ENCODE measurements around the gene VEGFB.

VEGFB gene

DNA sequence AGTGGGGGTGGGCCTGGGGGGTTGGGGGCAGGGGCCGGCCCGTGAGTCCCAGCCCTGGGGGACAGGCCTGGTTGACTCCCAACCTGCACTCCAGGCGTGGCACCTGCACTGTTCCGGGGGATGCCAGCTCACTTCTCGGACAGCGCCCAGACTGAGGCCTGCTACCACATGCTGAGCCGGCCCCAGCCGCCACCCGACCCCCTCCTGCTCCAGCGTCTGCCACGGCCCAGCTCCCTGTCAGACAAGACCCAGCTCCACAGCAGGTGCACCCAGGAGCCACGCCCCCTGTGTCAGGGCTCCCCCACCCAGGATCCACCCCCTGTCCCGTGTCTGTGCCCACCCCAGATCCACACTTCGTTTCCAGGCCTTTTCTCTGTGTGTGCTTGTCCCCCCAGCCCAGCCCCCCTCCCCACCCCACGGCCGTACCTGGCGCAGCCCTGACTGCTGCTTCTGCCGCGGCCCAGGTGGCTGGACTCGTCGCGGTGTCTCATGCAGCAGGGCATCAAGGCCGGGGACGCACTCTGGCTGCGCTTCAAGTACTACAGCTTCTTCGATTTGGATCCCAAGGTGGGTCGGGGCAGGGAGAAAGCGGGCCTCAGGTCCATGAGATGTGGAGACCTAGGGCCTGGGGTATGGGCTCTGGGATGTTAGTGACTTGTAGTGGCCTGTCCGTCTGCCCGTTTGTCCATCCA lies 23.1 kb upstream of the VEGFB start:
- peaks cover 22% of the 10 kb centered on the region for H3K4me1 ChIP-seq (ENCODE audit: low read length)
- TF ChIP-seq EZH2phosphoT487 (IDR thresholded peaks at IDR 0.05; ENCODE audit: low read depth), result no peak
- TF ChIP-seq, protein P1, sequence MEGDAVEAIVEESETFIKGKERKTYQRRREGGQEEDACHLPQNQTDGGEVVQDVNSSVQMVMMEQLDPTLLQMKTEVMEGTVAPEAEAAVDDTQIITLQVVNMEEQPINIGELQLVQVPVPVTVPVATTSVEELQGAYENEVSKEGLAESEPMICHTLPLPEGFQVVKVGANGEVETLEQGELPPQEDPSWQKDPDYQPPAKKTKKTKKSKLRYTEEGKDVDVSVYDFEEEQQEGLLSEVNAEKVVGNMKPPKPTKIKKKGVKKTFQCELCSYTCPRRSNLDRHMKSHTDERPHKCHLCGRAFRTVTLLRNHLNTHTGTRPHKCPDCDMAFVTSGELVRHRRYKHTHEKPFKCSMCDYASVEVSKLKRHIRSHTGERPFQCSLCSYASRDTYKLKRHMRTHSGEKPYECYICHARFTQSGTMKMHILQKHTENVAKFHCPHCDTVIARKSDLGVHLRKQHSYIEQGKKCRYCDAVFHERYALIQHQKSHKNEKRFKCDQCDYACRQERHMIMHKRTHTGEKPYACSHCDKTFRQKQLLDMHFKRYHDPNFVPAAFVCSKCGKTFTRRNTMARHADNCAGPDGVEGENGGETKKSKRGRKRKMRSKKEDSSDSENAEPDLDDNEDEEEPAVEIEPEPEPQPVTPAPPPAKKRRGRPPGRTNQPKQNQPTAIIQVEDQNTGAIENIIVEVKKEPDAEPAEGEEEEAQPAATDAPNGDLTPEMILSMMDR (IDR thresholded peaks at IDR 0.05; ENCODE audit: low read depth, low read length), result no peak
- H3K27ac ChIP-seq (ENCODE audit: low read length), result no peak overlapping the region
- no peak overlapping the region for H2AFZ ChIP-seq (ENCODE audit: low read depth, low read length)
- H3K27me3 ChIP-seq (ENCODE audit: low read depth, low read length), result no peaks in the 10 kb centered on the region
- no peak overlapping the region for H3K4me2 ChIP-seq (ENCODE audit: low read length)
- H3K9me3 ChIP-seq (ENCODE audit: insufficient read depth, low read length), result no peaks in the 10 kb centered on the region
- no peaks in the 10 kb centered on the region for H4K20me1 ChIP-seq (ENCODE audit: insufficient read depth, low read length)
- H3K36me3 ChIP-seq (replicated peaks; ENCODE audit: low read depth, low read length), result peaks cover 51% of the 10 kb centered on the region
- H3K79me2 ChIP-seq (ENCODE audit: low read length), result peaks cover 21% of the 10 kb centered on the region
- H3K9ac ChIP-seq (ENCODE audit: low read length), result no peak overlapping the region
- no peak overlapping the region for H3K4me3 ChIP-seq (ENCODE audit: low read length)

DNA sequence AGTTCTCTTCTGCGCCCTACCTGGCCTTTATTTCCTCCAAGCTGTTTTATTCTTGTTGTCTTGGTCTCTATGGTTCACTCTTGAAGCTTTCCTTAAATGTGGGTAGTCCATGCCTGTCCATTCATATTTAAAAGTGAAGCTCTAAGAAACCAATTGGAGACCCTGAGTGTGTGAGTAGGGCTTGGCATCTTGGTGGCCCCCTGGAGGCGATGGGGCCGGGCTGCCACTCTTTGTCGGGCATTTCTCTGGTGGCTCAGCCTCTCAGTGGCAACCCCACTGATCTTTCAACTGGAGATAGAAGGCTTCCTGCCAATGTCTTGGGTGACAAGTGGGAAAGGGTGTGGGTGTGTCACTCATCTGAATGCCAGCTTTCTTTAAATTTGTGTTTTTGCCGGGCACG lies 17.5 kb upstream of the VEGFB start:
- peaks cover 55% of the 10 kb centered on the region for H3K36me3 ChIP-seq (replicated peaks; ENCODE audit: low read depth, low read length)
- no peaks in the 10 kb centered on the region for H3K79me2 ChIP-seq (ENCODE audit: low read length)
- H3K27me3 ChIP-seq (ENCODE audit: low read depth, low read length), result no peaks in the 10 kb centered on the region
- peaks cover 5% of the 10 kb centered on the region; the same call in 1 of the 2 replicates for H3K4me1 ChIP-seq (ENCODE audit: low read length)
- no peak overlapping the region for H3K4me3 ChIP-seq (ENCODE audit: low read length)
- H3K27ac ChIP-seq (ENCODE audit: low read length), result no peak overlapping the region
- H2AFZ ChIP-seq (ENCODE audit: low read depth, low read length), result no peak overlapping the region
- H3K9ac ChIP-seq (ENCODE audit: low read length), result no peak overlapping the region
- H3K4me2 ChIP-seq (ENCODE audit: low read length), result no peak overlapping the region
- H3K9me3 ChIP-seq (ENCODE audit: insufficient read depth, low read length), result no peaks in the 10 kb centered on the region
- TF ChIP-seq, protein P1 (IDR thresholded peaks at IDR 0.05; ENCODE audit: low read depth, low read length), result no peak
- TF ChIP-seq EZH2phosphoT487 (IDR thresholded peaks at IDR 0.05; ENCODE audit: low read depth), result no peak
- H4K20me1 ChIP-seq (ENCODE audit: insufficient read depth, low read length), result no peaks in the 10 kb centered on the region

DNA sequence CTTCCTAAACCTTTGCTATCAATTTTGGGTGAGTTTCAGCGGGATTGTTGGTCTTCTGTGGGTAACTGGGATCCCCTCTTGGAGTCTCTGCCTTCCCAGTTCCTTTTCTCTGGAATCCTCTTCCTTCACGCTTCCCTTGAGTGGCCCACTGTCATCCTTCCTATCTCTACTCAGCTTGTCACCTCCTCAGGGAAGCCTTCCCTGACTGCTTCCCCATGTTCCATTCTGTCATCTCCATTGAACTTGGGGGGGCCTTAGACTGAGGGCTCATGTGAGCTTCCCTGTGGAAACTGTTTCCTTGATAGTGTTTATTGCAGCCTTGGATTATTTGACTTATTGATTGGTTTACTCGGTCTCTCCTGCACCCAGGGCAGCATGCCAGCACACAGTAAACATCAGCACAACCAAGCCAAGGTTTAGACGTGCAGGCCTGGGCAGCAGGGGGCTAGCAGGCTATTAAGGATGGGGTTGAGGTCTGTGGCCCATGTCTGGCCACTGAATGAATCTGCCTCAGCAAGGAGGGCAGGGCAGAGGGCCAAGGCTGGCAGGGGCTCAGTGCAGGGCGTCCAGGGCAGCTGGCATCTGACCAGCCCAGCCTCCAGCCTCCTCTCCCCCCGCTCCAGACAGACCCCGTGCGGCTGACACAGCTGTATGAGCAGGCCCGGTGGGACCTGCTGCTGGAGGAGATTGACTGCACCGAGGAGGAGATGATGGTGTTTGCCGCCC lies 15.6 kb upstream of the VEGFB start:
- Histone ChIP-seq H2AFZ (ENCODE audit: low read depth, low read length) (no peak overlapping the region), H3K9ac (ENCODE audit: low read length) (no peak overlapping the region), H3K9me3 (ENCODE audit: insufficient read depth, low read length) (no peaks in the 10 kb centered on the region), H4K20me1 (ENCODE audit: insufficient read depth, low read length) (no peaks in the 10 kb centered on the region), H3K36me3 (replicated peaks; ENCODE audit: low read depth, low read length) (peaks cover 50% of the 10 kb centered on the region), H3K4me3 (ENCODE audit: low read length) (no peak overlapping the region), H3K27me3 (ENCODE audit: low read depth, low read length) (no peaks in the 10 kb centered on the region), H3K27ac (ENCODE audit: low read length) (no peak overlapping the region), H3K4me1 (ENCODE audit: low read length) (peaks cover 5% of the 10 kb centered on the region; the same call in 1 of the 2 replicates), H3K79me2 (ENCODE audit: low read length) (no peaks in the 10 kb centered on the region), H3K4me2 (ENCODE audit: low read length) (no peak overlapping the region)
- TF ChIP-seq EZH2phosphoT487 (IDR thresholded peaks at IDR 0.05; ENCODE audit: low read depth), result no peak
- TF ChIP-seq, protein P1 (IDR thresholded peaks at IDR 0.05; ENCODE audit: low read depth, low read length), result no peak

DNA sequence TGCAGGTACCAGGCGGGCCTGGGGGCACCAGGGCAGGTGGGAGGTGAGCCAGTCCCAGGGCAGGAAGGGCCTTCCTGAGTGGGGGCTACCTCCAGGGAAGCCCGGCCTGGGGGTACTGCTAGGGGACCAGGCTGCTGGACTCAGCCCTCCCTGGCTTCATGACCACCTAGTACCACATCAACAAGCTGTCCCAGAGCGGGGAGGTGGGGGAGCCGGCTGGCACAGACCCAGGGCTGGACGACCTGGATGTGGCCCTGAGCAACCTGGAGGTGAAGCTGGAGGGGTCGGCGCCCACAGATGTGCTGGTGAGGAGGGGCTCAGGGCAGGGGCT lies 15.1 kb upstream of the VEGFB start:
- Histone ChIP-seq H3K4me2 (ENCODE audit: low read length) (no peak overlapping the region), H3K27ac (ENCODE audit: low read length) (no peak overlapping the region), H3K79me2 (ENCODE audit: low read length) (no peaks in the 10 kb centered on the region), H3K4me1 (ENCODE audit: low read length) (peaks cover 5% of the 10 kb centered on the region; the same call in 1 of the 2 replicates), H3K9me3 (ENCODE audit: insufficient read depth, low read length) (no peaks in the 10 kb centered on the region), H2AFZ (ENCODE audit: low read depth, low read length) (no peak overlapping the region), H4K20me1 (ENCODE audit: insufficient read depth, low read length) (no peaks in the 10 kb centered on the region), H3K9ac (ENCODE audit: low read length) (no peak overlapping the region), H3K36me3 (replicated peaks; ENCODE audit: low read depth, low read length) (peaks cover 47% of the 10 kb centered on the region), H3K4me3 (ENCODE audit: low read length) (no peak overlapping the region), H3K27me3 (ENCODE audit: low read depth, low read length) (no peaks in the 10 kb centered on the region)
- TF ChIP-seq, protein P1 (IDR thresholded peaks at IDR 0.05; ENCODE audit: low read depth, low read length), result no peak
- TF ChIP-seq EZH2phosphoT487 (IDR thresholded peaks at IDR 0.05; ENCODE audit: low read depth), result no peak
